HUES48 (cell line): ENCODE data around the gene CDHR5.
A peak's percentile ranks its signal among the peaks of the same experiment; 100 is the strongest.

ENCODE experiments used
- H3K27ac ChIP-seq: one replicate; pipeline ENCODE4 v1.7.0; 2013; ENCODE audit warnings: low read depth, low read length, inconsistent platforms
- H3K27me3 ChIP-seq: 2 replicates; pipeline ENCODE4 v1.6.1; 2013; ENCODE audit warnings: mild to moderate bottlenecking, low read length; ENCODE audit not compliant: control insufficient read depth, insufficient read depth
- H3K36me3 ChIP-seq: 2 replicates; pipeline ENCODE4 v1.6.1; 2013; ENCODE audit warnings: low read length; ENCODE audit not compliant: control insufficient read depth, insufficient read depth
- H3K4me1 ChIP-seq: 2 replicates; pipeline ENCODE4 v1.6.1; 2013; ENCODE audit warnings: mild to moderate bottlenecking, low read length; ENCODE audit not compliant: control insufficient read depth, insufficient read depth
- H3K4me3 ChIP-seq: 2 replicates; pipeline ENCODE4 v1.5.1; 2013; ENCODE audit warnings: mild to moderate bottlenecking, low read depth, low read length
- H3K9ac ChIP-seq: 2 replicates; pipeline ENCODE4 v1.6.1; 2013; ENCODE audit warnings: mild to moderate bottlenecking, low read depth, low read length, moderate library complexity
- H3K9me3 ChIP-seq: 2 replicates; pipeline ENCODE4 v1.6.1; 2013; ENCODE audit warnings: low read length; ENCODE audit not compliant: control insufficient read depth, insufficient read depth

CDHR5 gene

GRCh38 chr11:613369-613968 lies 11.3 kb downstream of the CDHR5 start:
- H3K4me1 ChIP-seq, result no peaks in the 10 kb centered on the region
- H3K27ac ChIP-seq, result peak overlapping the region; percentile 40
- H3K27me3 ChIP-seq, result no peaks in the 10 kb centered on the region
- no peaks in the 10 kb centered on the region for H3K9me3 ChIP-seq
- no peak overlapping the region for H3K9ac ChIP-seq
- H3K36me3 ChIP-seq, result peaks cover 54% of the 10 kb centered on the region
- no peak overlapping the region for H3K4me3 ChIP-seq

- no peaks in the 10 kb centered on the region for H3K4me1 ChIP-seq
- H3K4me3 ChIP-seq, result no peak overlapping the region
- H3K27ac ChIP-seq, result peak overlapping the region; percentile 40
- peaks cover 59% of the 10 kb centered on the region for H3K36me3 ChIP-seq
- H3K9me3 ChIP-seq, result no peaks in the 10 kb centered on the region
- no peak overlapping the region for H3K9ac ChIP-seq
- no peaks in the 10 kb centered on the region for H3K27me3 ChIP-seq
These were observed 11.8 kb downstream of the CDHR5 start for GRCh38 chr11:612961-613300.

GRCh38 chr11:612201-612960 lies 12.4 kb downstream of the CDHR5 start:
- Histone ChIP-seq H3K9me3 (no peaks in the 10 kb centered on the region), H3K27ac (peak overlapping the region; percentile 18), H3K4me1 (no peaks in the 10 kb centered on the region), H3K27me3 (no peaks in the 10 kb centered on the region), H3K36me3 (peaks cover 64% of the 10 kb centered on the region), H3K9ac (no peak overlapping the region), H3K4me3 (no peak overlapping the region)

DNA sequence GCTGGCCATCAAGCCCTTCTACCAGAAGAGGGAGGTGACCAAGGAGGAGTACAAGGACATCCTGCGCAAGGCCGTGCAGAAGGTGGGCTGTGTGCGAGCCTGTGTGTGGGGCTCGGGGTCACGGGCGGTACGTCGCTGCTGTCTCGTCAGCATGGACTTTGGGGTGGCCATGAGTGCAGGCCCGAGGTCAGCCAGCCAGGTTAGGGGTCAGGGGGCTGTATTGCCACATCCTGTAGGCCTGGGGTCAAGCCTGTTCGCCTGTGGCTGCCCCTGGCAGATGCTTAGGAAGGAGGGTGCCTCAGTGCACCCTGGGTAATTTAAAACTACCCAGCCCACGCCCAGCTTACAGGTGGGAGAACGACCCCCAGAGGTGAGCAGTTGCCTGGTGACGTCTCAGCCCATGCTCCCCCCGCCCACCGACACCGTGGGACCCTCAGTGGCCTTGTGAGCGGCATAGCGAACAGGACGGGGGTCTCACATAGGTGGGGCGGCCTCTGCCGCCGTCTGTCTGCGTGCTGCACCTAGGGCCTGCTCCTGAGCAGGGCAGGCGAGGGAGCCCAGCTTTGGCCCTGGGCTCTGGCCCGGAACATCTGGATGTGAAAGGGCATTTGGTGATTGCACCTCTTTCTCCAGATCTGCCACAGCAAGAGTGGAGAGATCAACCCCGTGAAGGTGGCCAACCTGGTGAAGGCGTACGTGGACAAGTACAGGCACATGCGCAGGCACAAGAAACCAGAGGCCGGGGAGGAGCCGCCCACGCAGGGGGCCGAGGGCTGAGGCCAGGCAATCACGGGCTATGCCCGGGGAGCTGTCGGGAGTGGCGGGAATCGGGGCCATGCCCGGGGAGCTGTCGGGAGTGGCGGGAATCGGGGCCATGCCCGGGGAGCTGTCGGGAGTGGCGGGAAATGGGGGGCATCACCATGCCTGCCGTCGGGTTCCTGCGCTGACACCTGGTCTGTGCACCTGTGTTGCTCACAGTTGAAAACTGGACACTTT lies 13.5 kb downstream of the CDHR5 start:
- peak overlapping the region; percentile 5 for H3K27ac ChIP-seq
- H3K4me3 ChIP-seq, result no peak overlapping the region
- H3K9me3 ChIP-seq, result no peaks in the 10 kb centered on the region
- peaks cover 75% of the 10 kb centered on the region for H3K36me3 ChIP-seq
- no peaks in the 10 kb centered on the region for H3K4me1 ChIP-seq
- no peaks in the 10 kb centered on the region for H3K27me3 ChIP-seq
- H3K9ac ChIP-seq, result no peak overlapping the region

- Histone ChIP-seq H3K27me3 (no peaks in the 10 kb centered on the region), H3K4me3 (no peak overlapping the region), H3K36me3 (peaks cover 85% of the 10 kb centered on the region), H3K27ac (no peak overlapping the region), H3K9ac (no peak overlapping the region), H3K9me3 (no peaks in the 10 kb centered on the region), H3K4me1 (no peaks in the 10 kb centered on the region)
These were observed 14.5 kb downstream of the CDHR5 start for GRCh38 chr11:610146-610801.

- no peak overlapping the region for H3K4me3 ChIP-seq
- H3K36me3 ChIP-seq, result peaks cover 91% of the 10 kb centered on the region
- H3K9ac ChIP-seq, result no peak overlapping the region
- no peaks in the 10 kb centered on the region for H3K4me1 ChIP-seq
- H3K9me3 ChIP-seq, result no peaks in the 10 kb centered on the region
- no peaks in the 10 kb centered on the region for H3K27me3 ChIP-seq
- H3K27ac ChIP-seq, result no peak overlapping the region
These were observed 15.4 kb downstream of the CDHR5 start for GRCh38 chr11:609341-609811.

- H3K27me3 ChIP-seq, result no peaks in the 10 kb centered on the region
- no peaks in the 10 kb centered on the region for H3K9me3 ChIP-seq
- H3K9ac ChIP-seq, result no peak overlapping the region
- no peak overlapping the region for H3K4me3 ChIP-seq
- H3K4me1 ChIP-seq, result no peaks in the 10 kb centered on the region
- H3K27ac ChIP-seq, result no peak overlapping the region
- H3K36me3 ChIP-seq, result peaks cover 95% of the 10 kb centered on the region
These were observed 15.9 kb downstream of the CDHR5 start for GRCh38 chr11:608791-609251.

DNA sequence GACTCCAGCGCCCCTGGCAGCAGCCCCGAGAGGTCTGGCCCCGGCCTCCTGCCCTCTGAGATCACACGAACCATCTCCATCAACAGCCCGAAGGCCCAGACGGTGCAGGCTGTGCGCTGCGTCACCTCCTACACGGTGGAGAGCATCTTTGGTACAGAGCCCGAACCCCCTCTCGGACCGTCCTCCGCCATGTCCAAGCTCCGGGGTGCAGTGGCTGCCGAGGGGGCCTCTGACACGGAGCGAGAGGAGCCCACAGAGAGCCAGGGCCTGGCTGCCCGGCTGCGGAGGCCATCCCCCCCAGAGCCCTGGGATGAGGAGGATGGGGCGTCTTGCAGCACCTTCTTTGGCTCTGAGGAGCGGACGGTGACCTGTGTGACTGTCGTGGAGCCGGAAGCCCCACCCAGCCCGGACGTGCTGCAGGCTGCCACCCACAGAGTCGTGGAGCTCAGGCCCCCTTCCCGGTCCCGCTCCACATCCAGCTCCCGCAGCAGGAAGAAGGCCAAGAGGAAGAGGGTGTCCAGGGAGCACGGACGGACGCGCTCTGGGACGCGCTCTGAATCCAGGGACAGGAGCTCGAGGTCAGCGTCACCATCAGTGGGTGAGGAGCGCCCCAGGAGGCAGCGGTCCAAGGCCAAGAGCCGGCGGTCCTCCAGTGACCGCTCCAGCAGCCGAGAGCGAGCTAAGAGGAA lies 16.6 kb downstream of the CDHR5 start:
- no peak overlapping the region for H3K27ac ChIP-seq
- peaks cover 100% of the 10 kb centered on the region for H3K36me3 ChIP-seq
- no peaks in the 10 kb centered on the region for H3K4me1 ChIP-seq
- H3K27me3 ChIP-seq, result no peaks in the 10 kb centered on the region
- no peak overlapping the region for H3K9ac ChIP-seq
- no peaks in the 10 kb centered on the region for H3K9me3 ChIP-seq
- no peak overlapping the region for H3K4me3 ChIP-seq

DNA sequence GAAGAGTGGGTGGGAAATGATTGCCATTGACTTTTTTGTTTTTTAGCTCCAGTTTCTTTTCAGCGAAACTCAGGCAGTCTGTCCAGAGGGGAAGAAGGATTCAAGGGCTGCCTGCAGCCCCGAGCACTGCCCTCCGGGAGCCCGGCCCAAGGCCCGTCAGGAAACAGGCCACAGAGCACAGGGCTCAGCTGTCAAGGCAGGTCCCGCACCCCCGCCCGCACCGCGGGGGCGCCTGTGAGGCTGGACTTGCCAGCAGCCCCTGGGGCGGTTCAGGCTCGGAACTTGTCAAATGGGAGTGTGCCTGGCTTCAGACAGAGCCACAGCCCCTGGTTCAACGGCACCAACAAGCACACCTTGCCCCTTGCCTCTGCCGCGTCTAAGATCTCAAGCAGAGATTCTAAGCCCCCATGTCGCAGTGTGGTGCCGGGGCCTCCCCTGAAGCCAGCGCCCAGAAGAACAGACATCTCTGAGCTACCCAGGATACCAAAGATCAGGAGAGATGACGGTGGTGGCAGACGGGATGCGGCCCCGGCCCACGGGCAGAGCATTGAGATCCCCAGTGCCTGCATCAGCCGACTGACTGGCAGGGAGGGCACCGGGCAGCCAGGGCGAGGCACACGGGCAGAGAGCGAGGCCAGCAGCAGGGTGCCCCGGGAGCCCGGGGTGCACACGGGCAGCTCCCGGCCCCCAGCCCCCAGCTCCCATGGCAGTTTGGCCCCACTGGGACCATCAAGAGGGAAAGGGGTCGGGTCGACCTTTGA lies 17.6 kb downstream of the CDHR5 start:
- Histone ChIP-seq H3K27ac (no peak overlapping the region), H3K36me3 (peaks cover 98% of the 10 kb centered on the region), H3K4me3 (no peak overlapping the region), H3K9me3 (no peaks in the 10 kb centered on the region), H3K27me3 (no peaks in the 10 kb centered on the region), H3K9ac (no peak overlapping the region), H3K4me1 (no peaks in the 10 kb centered on the region)
